ENCODE data around the gene MYBPH. TPM values are rescaled to one million over a fixed set of nuclear protein-coding genes. Genes with fewer than 3 reads are reported as not detected.
A peak's percentile ranks its signal among the peaks of the same experiment; 100 is the strongest.

MYBPH gene
- total RNA-seq, 1 donor from 2014 or later = not detected

- FAIRE-seq (no peak), DNase-seq (ENCODE audit: low read depth) (no peak)
- Histone ChIP-seq H3K79me2 (ENCODE audit: insufficient read depth, low read length) (no peaks in the 10 kb centered on the region), H3K36me3 (ENCODE audit: insufficient read depth, low read length) (no peaks in the 10 kb centered on the region), H3K4me2 (ENCODE audit: low read length) (peak overlapping the region; percentile 88), H3K9ac (ENCODE audit: low read length) (peak overlapping the region; percentile 12), H3K27ac (ENCODE audit: low read depth, low read length) (no peak overlapping the region), H2AFZ (ENCODE audit: low read depth, low read length) (peak overlapping the region; percentile 88), H3K4me3 (ENCODE audit: insufficient read depth, low read depth, low read length) (peak overlapping the region; percentile 61), H3K27me3 (ENCODE audit: insufficient read depth, low read length) (peaks cover 4% of the 10 kb centered on the region), H3K4me1 (ENCODE audit: insufficient read depth, low read length) (peaks cover 11% of the 10 kb centered on the region), H4K20me1 (ENCODE audit: insufficient read depth, low read length) (peaks cover 10% of the 10 kb centered on the region), H3K9me3 (ENCODE audit: insufficient read depth, low read depth, low read length) (no peaks in the 10 kb centered on the region)
- peaks cover 45% of the 10 kb centered on the region for H3K27me3 Mint-ChIP-seq (ENCODE audit: low read depth, unreplicated experiment)
- H3K9me3 Mint-ChIP-seq (ENCODE audit: unreplicated experiment) = no peaks in the 10 kb centered on the region
- peaks cover 15% of the 10 kb centered on the region for H3K4me1 Mint-ChIP-seq (ENCODE audit: low read depth, unreplicated experiment)
- peaks cover 3% of the 10 kb centered on the region for H3K36me3 Mint-ChIP-seq (ENCODE audit: low read depth, unreplicated experiment)
- no peak for TF ChIP-seq CTCF (IDR thresholded peaks at IDR 0.05; ENCODE audit: insufficient read depth, low read depth, low read length)
- no peak for TF ChIP-seq EZH2 (IDR thresholded peaks at IDR 0.05; ENCODE audit: insufficient read depth, low read length)
- H3K27ac Mint-ChIP-seq (ENCODE audit: unreplicated experiment) = no peak overlapping the region
- peak overlapping the region; percentile 80 for H3K4me3 Mint-ChIP-seq (ENCODE audit: unreplicated experiment)
Observed at GRCh38 chr1:203128431-203128715, 47.3 kb downstream of the MYBPH start.

GRCh38 chr1:203127666-203128430 lies 47.8 kb downstream of the MYBPH start, which contains the start of gene ADORA1:
Gene ADORA1 (plus strand): TSS chr1:203127726. CDS start chr1:203128842, 1,116 bp downstream.
- Mint-ChIP-seq H3K9me3 (ENCODE audit: unreplicated experiment) (no peaks in the 10 kb centered on the region), H3K36me3 (ENCODE audit: low read depth, unreplicated experiment) (peaks cover 3% of the 10 kb centered on the region), H3K4me1 (ENCODE audit: low read depth, unreplicated experiment) (peaks cover 13% of the 10 kb centered on the region), H3K27ac (ENCODE audit: unreplicated experiment) (peak within 1 kb of the TSS; percentile 24), H3K4me3 (ENCODE audit: unreplicated experiment) (peak within 1 kb of the TSS; percentile 84), H3K27me3 (ENCODE audit: low read depth, unreplicated experiment) (peaks cover 49% of the 10 kb centered on the region)
- Histone ChIP-seq H4K20me1 (ENCODE audit: insufficient read depth, low read length) (peaks cover 10% of the 10 kb centered on the region), H3K9ac (ENCODE audit: low read length) (peak within 1 kb of the TSS; percentile 16), H3K79me2 (ENCODE audit: insufficient read depth, low read length) (no peaks in the 10 kb centered on the region), H3K9me3 (ENCODE audit: insufficient read depth, low read depth, low read length) (no peaks in the 10 kb centered on the region), H3K27ac (ENCODE audit: low read depth, low read length) (no peak within 1 kb of the TSS), H3K36me3 (ENCODE audit: insufficient read depth, low read length) (no peaks in the 10 kb centered on the region), H3K4me3 (ENCODE audit: insufficient read depth, low read depth, low read length) (peak within 1 kb of the TSS; percentile 61), H3K4me1 (ENCODE audit: insufficient read depth, low read length) (peaks cover 11% of the 10 kb centered on the region), H2AFZ (ENCODE audit: low read depth, low read length) (peak within 1 kb of the TSS; percentile 88), H3K4me2 (ENCODE audit: low read length) (peak within 1 kb of the TSS; percentile 88), H3K27me3 (ENCODE audit: insufficient read depth, low read length) (peaks cover 4% of the 10 kb centered on the region)
- TF ChIP-seq CTCF (IDR thresholded peaks at IDR 0.05; ENCODE audit: insufficient read depth, low read depth, low read length) (no peak), EZH2 (IDR thresholded peaks at IDR 0.05; ENCODE audit: insufficient read depth, low read length) (no peak)
- FAIRE-seq (no peak), DNase-seq (ENCODE audit: low read depth) (peak; percentile 54)

All from astrocyte (in vitro differentiated cells and primary cell).